ENCODE measurements around the gene KCNH3.

GRCh38 chr12:49542592-49543160 lies 3.8 kb downstream of the KCNH3 start:
- TF ChIP-seq CTCF (IDR thresholded peaks at IDR 0.05) (no peak), POLR2A (IDR thresholded peaks at IDR 0.05) (no peak)

Data from testis (tissue), 2 donors.